IMR-90 (cell line): ENCODE data around the gene IGFBP5. TPM values are rescaled to one million over a fixed set of nuclear protein-coding genes. Genes with fewer than 3 reads are reported as not detected.

Experiments
- ATAC-seq: fragments of 200-7000 bp; cut with Tn5 transposase; 2 replicates; pipeline ENCODE4 v1.9.1; 2020; ENCODE audit warnings: low read depth, mild to moderate bottlenecking, moderate library complexity
- BruUV-seq: library from RNA; stranded (reverse); fragments of 400-500 nt; replicated peaks from 2 replicates; lab custom pipeline; 2021; lab: Mats Ljungman, UMichigan
- CTCF ChIA-PET: fragments of 300-600 bp; formaldehyde crosslinking; extraction: SDS; loops from one replicate; lab custom pipeline; 2021; ENCODE audit warnings: antibody characterized with exemption; lab: Yijun Ruan, JAX
- POLR2A ChIA-PET: fragments of 300-600 bp; sonication (Branson Sonifier 250); formaldehyde crosslinking; loops from one replicate; lab custom pipeline; 2022; ENCODE audit warnings: antibody characterized with exemption; ENCODE audit not compliant: unreplicated experiment; lab: Charles Lee
- DNase-seq: peaks from one replicate; pipeline ENCODE4 v3.0.0; 2013
- H2AFZ ChIP-seq: replicated peaks from 2 replicates; pipeline ENCODE3; 2013; ENCODE audit warnings: low read length, mild to moderate bottlenecking; ENCODE audit not compliant: poor library complexity
- H2AK5ac ChIP-seq: 2 replicates; pipeline ENCODE4 v1.6.1; 2013; ENCODE audit warnings: low read depth, low read length, inconsistent platforms
- H2AK9ac ChIP-seq: replicated peaks from 2 replicates; pipeline ENCODE3; 2013; ENCODE audit warnings: mild to moderate bottlenecking, low read depth, low read length, moderate library complexity; ENCODE audit not compliant: poor library complexity
- H2BK120ac ChIP-seq: 2 replicates; pipeline ENCODE4 v1.6.1; 2013; ENCODE audit warnings: low read depth, low read length, inconsistent platforms
- H2BK15ac ChIP-seq: 3 replicates; pipeline ENCODE4 v1.6.1; 2013; ENCODE audit warnings: low read depth, low read length, inconsistent platforms
- H2BK20ac ChIP-seq: 2 replicates; pipeline ENCODE4 v1.6.1; 2013; ENCODE audit warnings: low read depth, mild to moderate bottlenecking, inconsistent platforms, low read length, moderate library complexity
- H2BK5ac ChIP-seq: 2 replicates; pipeline ENCODE4 v1.6.1; 2013; ENCODE audit warnings: mild to moderate bottlenecking, low read depth, low read length, inconsistent platforms; ENCODE audit not compliant: poor library complexity, severe bottlenecking
- H3K14ac ChIP-seq: replicated peaks from 2 replicates; pipeline ENCODE4 v1.6.1; 2013; ENCODE audit warnings: low read depth, low read length, inconsistent platforms
- H3K18ac ChIP-seq: 2 replicates; pipeline ENCODE4 v1.6.1; 2013; ENCODE audit warnings: low read depth, low read length, control low read depth
- H3K23ac ChIP-seq: 2 replicates; pipeline ENCODE4 v1.6.1; 2013; ENCODE audit warnings: low read depth, low read length, inconsistent platforms
- H3K27ac ChIP-seq: 2 replicates; pipeline ENCODE4 v1.5.1; 2013; ENCODE audit warnings: mild to moderate bottlenecking, control low read depth, low read length; ENCODE audit not compliant: insufficient read depth
- H3K27me3 ChIP-seq: 2 replicates; pipeline ENCODE4 v1.6.1; 2013; ENCODE audit warnings: low read length; ENCODE audit not compliant: control insufficient read depth, insufficient read depth
- H3K36me3 ChIP-seq: 2 replicates; pipeline ENCODE4 v1.6.1; 2013; ENCODE audit warnings: low read length, mixed read lengths; ENCODE audit not compliant: control insufficient read depth, insufficient read depth
- H3K4ac ChIP-seq: 2 replicates; pipeline ENCODE4 v1.6.1; 2013; ENCODE audit warnings: low read depth, low read length, inconsistent platforms
- H3K4me1 ChIP-seq: 2 replicates; pipeline ENCODE4 v1.6.1; 2013; ENCODE audit warnings: low read length, mixed read lengths; ENCODE audit not compliant: control insufficient read depth, insufficient read depth
- H3K4me2 ChIP-seq: 2 replicates; pipeline ENCODE4 v1.6.1; 2013; ENCODE audit warnings: low read depth, mild to moderate bottlenecking, control low read depth, low read length, moderate library complexity
- H3K4me3 ChIP-seq: 2 replicates; pipeline ENCODE4 v1.5.1; 2013; ENCODE audit warnings: low read depth, mild to moderate bottlenecking, control low read depth, low read length, moderate library complexity; ENCODE audit not compliant: insufficient read depth
- H3K56ac ChIP-seq: 2 replicates; pipeline ENCODE4 v1.6.1; 2013; ENCODE audit warnings: low read length, inconsistent platforms; ENCODE audit not compliant: insufficient read depth; ENCODE audit errors: extremely low read depth
- H3K79me1 ChIP-seq, 2 experiments: 2 replicates each; pipeline ENCODE4 v1.6.1; 2013; ENCODE audit warnings: low read length in 2 of 2, inconsistent platforms in 1 of 2, low read depth in 1 of 2
- H3K9ac ChIP-seq: 2 replicates; pipeline ENCODE4 v1.6.1; 2013; ENCODE audit warnings: low read depth, low read length, control low read depth
- H3K9me1 ChIP-seq: 2 replicates; pipeline ENCODE4 v1.6.1; 2013; ENCODE audit warnings: low read length, inconsistent platforms; ENCODE audit not compliant: insufficient read depth
- H3K9me3 ChIP-seq: 2 replicates; pipeline ENCODE4 v1.6.1; 2013; ENCODE audit warnings: low read length; ENCODE audit not compliant: control insufficient read depth, insufficient read depth
- H4K20me1 ChIP-seq: 2 replicates; pipeline ENCODE4 v1.6.1; 2013; ENCODE audit warnings: low read length, inconsistent platforms; ENCODE audit not compliant: insufficient read depth
- H4K5ac ChIP-seq: 2 replicates; pipeline ENCODE4 v1.6.1; 2013; ENCODE audit warnings: mild to moderate bottlenecking, low read depth, low read length, control low read depth
- H4K8ac ChIP-seq, 2 experiments: 2 replicates each; pipeline ENCODE4 v1.6.1; 2013; ENCODE audit warnings: low read depth in 2 of 2, low read length in 2 of 2, control low read depth in 1 of 2, inconsistent platforms in 1 of 2
- H4K91ac ChIP-seq: 2 replicates; pipeline ENCODE4 v1.6.1; 2013; ENCODE audit warnings: low read depth, low read length, inconsistent platforms; ENCODE audit not compliant: insufficient read depth
- BHLHE40 ChIP-seq: fragments of 150-350 bp; IDR thresholded peaks from 2 replicates; pipeline ENCODE4 v1.6.1; 2016; ENCODE audit warnings: mild to moderate bottlenecking, low read depth, low read length
- CEBPB ChIP-seq: IDR thresholded peaks from 2 replicates; pipeline ENCODE4 v1.6.1; 2012; ENCODE audit warnings: low read depth, low read length, improper control_type of control experiment
- CHD1 ChIP-seq: IDR thresholded peaks from 2 replicates; pipeline ENCODE4 v1.6.1; 2012; ENCODE audit warnings: low read depth, low read length, improper control_type of control experiment
- FOS ChIP-seq: fragments of 150-350 bp; IDR thresholded peaks from 2 replicates; pipeline ENCODE4 v1.6.1; 2016; ENCODE audit warnings: low read depth, low read length
- MAFK ChIP-seq: IDR thresholded peaks from 2 replicates; pipeline ENCODE4 v1.6.1; 2012; ENCODE audit warnings: low read depth, low read length, improper control_type of control experiment
- MAZ ChIP-seq: IDR thresholded peaks from 2 replicates; pipeline ENCODE4 v1.6.1; 2012; ENCODE audit warnings: low read depth, mild to moderate bottlenecking, low read length, improper control_type of control experiment, moderate library complexity, borderline replicate concordance
- MXI1 ChIP-seq: IDR thresholded peaks from 2 replicates; pipeline ENCODE4 v1.6.1; 2012; ENCODE audit warnings: low read depth, mild to moderate bottlenecking, low read length, moderate library complexity, borderline replicate concordance
- POLR2A ChIP-seq: IDR thresholded peaks from 2 replicates; pipeline ENCODE4 v1.6.1; 2012; ENCODE audit warnings: mild to moderate bottlenecking, low read depth, low read length
- RAD21 ChIP-seq: IDR thresholded peaks from 2 replicates; pipeline ENCODE4 v1.6.1; 2012; ENCODE audit warnings: low read length, improper control_type of control experiment
- RCOR1 ChIP-seq: IDR thresholded peaks from 2 replicates; pipeline ENCODE4 v1.6.1; 2012; ENCODE audit warnings: mild to moderate bottlenecking, low read length, improper control_type of control experiment; ENCODE audit not compliant: insufficient replicate concordance
- RFX5 ChIP-seq: IDR thresholded peaks from 2 replicates; pipeline ENCODE4 v1.8.0; 2012; ENCODE audit warnings: low read depth, mild to moderate bottlenecking, low read length, moderate library complexity
- SMC3 ChIP-seq: fragments of 150-350 bp; IDR thresholded peaks from 2 replicates; pipeline ENCODE4 v1.6.1; 2016; ENCODE audit warnings: low read depth, mild to moderate bottlenecking, antibody characterized with exemption, low read length, moderate library complexity
- WGBS, 2 experiments: methylation state at CpG; one replicate each; pipeline versions ENCODE4 v1.1.5 to v1.1.7; 2013; ENCODE audit warnings: missing lambda C conversion rate in 2 of 2; ENCODE audit not compliant: insufficient read length in 1 of 2; ENCODE audit errors: extremely low coverage in 2 of 2; 5-methylcytosine and 5-hydroxymethylcytosine counted together
- dilution Hi-C: fragments of 300-500 bp; cut with HindIII; formaldehyde crosslinking; loops from one replicate; pipeline ENCODE4 v1.14.3; 2018; ENCODE audit warnings: low sequenced_read_pairs; ENCODE audit not compliant: unreplicated experiment
- in situ Hi-C: fragments of 300-500 bp; cut with MboI; formaldehyde crosslinking; loops from 3 replicates; pipeline ENCODE4 v1.14.3; 2019; ENCODE audit warnings: low sequenced_read_pairs, inconsistent platforms, mixed read lengths
- intact Hi-C: fragments of 100-400 bp; cut with micrococcal nuclease; formaldehyde crosslinking; loops from 2 replicates; pipeline ENCODE4 v1.10.0; 2022
- polyA plus RNA-seq, 3 experiments: library from polyadenylated mRNA; depleted of rRNA; stranded (reverse); fragments of >200 nt; gene quantifications; 2 replicates each; pipeline ENCODE4 v1.2.3, GENCODE V29; 2012; ENCODE audit warnings: low replicate concordance in 1 of 3
- total RNA-seq: library from RNA; depleted of rRNA; stranded (reverse); fragments of >200 nt; gene quantifications from 2 replicates; pipeline ENCODE4 v1.2.3, GENCODE V29; 2012
- TF ChIP-seq, protein P1 (sequence below): conservative IDR thresholded peaks from 2 replicates; pipeline ENCODE4 v1.5.1; 2012; ENCODE audit warnings: mild to moderate bottlenecking, low read depth, low read length, improper control_type of control experiment

The IGFBP5 gene
- total and polyA plus RNA-seq, 2 of the 4 experiments (the other 2 are of a cell fraction): 392 to 1,339 TPM

- POLR2A ChIA-PET: interaction anchor here (0.5 to 2.0 kb wide), 24 partner anchors 9 to 1017 kb away, joined by 3 to 16 read pairs (median 6); no protein-coding TSS in a partner anchor
- peaks cover 18% of the 10 kb centered on the region for H3K4me1 ChIP-seq
- peaks cover 5 to 64% of the 10 kb centered on the region in 2 experiments; a peak in 3 of 4 replicates for H3K79me1 ChIP-seq
- peak overlapping the region; percentile 76 for H2AFZ ChIP-seq
- 0 out of 2 replicates have a peak overlapping the region, but pooled peaks have one; percentile 29 for H2AK5ac ChIP-seq
- peak overlapping the region; percentile 89 for H3K56ac ChIP-seq
- H3K9ac ChIP-seq: peak overlapping the region; percentile 98
- peaks cover 49% of the 10 kb centered on the region for H3K36me3 ChIP-seq
- no peaks in the 10 kb centered on the region for H3K27me3 ChIP-seq
- in situ Hi-C loops (loop anchor here (10.0 kb wide), 3 partner anchors 361 to 591 kb away; no protein-coding TSS in a partner anchor), dilution Hi-C loops (loop anchor here (25.0 kb wide), 2 partner anchors 469 to 819 kb away; no protein-coding TSS in a partner anchor), intact Hi-C loops (loop anchor here (2.0 to 10.0 kb wide), 3 partner anchors 645 to 931 kb away; no protein-coding TSS in a partner anchor)
- no peak for DNase-seq
- H4K20me1 ChIP-seq: peaks cover 67% of the 10 kb centered on the region
- BruUV-seq: no TSS peak
- ATAC-seq: no peak
- peak overlapping the region; percentile 50 for H2BK120ac ChIP-seq
- H2BK15ac ChIP-seq: no peak overlapping the region
- H4K91ac ChIP-seq: peak overlapping the region; percentile 43
- H4K8ac ChIP-seq: peak overlapping the region; percentile 71 to 89
- no peak overlapping the region for H2BK20ac ChIP-seq
- peak overlapping the region; percentile 85 for H3K4ac ChIP-seq
- H3K27ac ChIP-seq: peak overlapping the region; percentile 85
- CTCF ChIA-PET: interaction anchor here (0.8 to 1.3 kb wide), 3 partner anchors 11 to 1020 kb away, joined by 3 to 5 read pairs (median 5); no protein-coding TSS in a partner anchor
- H3K4me3 ChIP-seq: peak overlapping the region; percentile 69
- H3K4me2 ChIP-seq: peak overlapping the region; percentile 18; the same call in 1 of the 2 replicates
- peak overlapping the region; percentile 91 for H3K14ac ChIP-seq
- no peaks in the 10 kb centered on the region for H3K9me3 ChIP-seq
- TF ChIP-seq SMC3 (no peak), FOS (no peak), BHLHE40 (no peak), MAFK (no peak), MXI1 (no peak), CEBPB (no peak), RCOR1 (no peak), RFX5 (no peak), CHD1 (no peak), RAD21 (no peak), MAZ (no peak), POLR2A (no peak)
- TF ChIP-seq, protein P1, sequence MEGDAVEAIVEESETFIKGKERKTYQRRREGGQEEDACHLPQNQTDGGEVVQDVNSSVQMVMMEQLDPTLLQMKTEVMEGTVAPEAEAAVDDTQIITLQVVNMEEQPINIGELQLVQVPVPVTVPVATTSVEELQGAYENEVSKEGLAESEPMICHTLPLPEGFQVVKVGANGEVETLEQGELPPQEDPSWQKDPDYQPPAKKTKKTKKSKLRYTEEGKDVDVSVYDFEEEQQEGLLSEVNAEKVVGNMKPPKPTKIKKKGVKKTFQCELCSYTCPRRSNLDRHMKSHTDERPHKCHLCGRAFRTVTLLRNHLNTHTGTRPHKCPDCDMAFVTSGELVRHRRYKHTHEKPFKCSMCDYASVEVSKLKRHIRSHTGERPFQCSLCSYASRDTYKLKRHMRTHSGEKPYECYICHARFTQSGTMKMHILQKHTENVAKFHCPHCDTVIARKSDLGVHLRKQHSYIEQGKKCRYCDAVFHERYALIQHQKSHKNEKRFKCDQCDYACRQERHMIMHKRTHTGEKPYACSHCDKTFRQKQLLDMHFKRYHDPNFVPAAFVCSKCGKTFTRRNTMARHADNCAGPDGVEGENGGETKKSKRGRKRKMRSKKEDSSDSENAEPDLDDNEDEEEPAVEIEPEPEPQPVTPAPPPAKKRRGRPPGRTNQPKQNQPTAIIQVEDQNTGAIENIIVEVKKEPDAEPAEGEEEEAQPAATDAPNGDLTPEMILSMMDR: no peak
- H4K5ac ChIP-seq: peak overlapping the region; percentile 31; the same call in 1 of the 2 replicates
- peak overlapping the region; percentile 87 for H3K23ac ChIP-seq
- H2BK5ac ChIP-seq: peak overlapping the region; percentile 83
- peaks cover 16% of the 10 kb centered on the region for H3K9me1 ChIP-seq
- no peak overlapping the region for H2AK9ac ChIP-seq
- H3K18ac ChIP-seq: peak overlapping the region; percentile 51
- WGBS, 2 experiments: 0% methylated on average over 1 of the region's 15 CpGs; no CpG with 5 or more reads in 1 of the 2 experiments
Measured at GRCh38 chr2:216693414-216694080, 1.8 kb downstream of the IGFBP5 start.
